Subcutaneous abdominal adipose tissue (tissue), 5 donors: ENCODE data around the gene MTMR10.

ENCODE experiments used
- H3K27ac ChIP-seq: one replicate; pipeline ENCODE4 v1.7.0; 2013; ENCODE audit warnings: low read depth, mild to moderate bottlenecking, inconsistent platforms, low read length, moderate library complexity
- H3K27me3 ChIP-seq, 5 donors: one replicate each; pipeline ENCODE4 v1.7.0; 2013; ENCODE audit warnings: low read length in 5 of 5, inconsistent platforms in 1 of 5; ENCODE audit not compliant: control insufficient read depth in 5 of 5, insufficient read depth in 4 of 5
- H3K36me3 ChIP-seq, 5 donors: one replicate each; pipeline ENCODE4 v1.7.0; 2013; ENCODE audit warnings: low read length in 5 of 5; ENCODE audit not compliant: control insufficient read depth in 5 of 5, insufficient read depth in 5 of 5
- H3K4me1 ChIP-seq, 5 donors: one replicate each; pipeline ENCODE4 v1.7.0; 2013; ENCODE audit warnings: low read length in 5 of 5, mild to moderate bottlenecking in 3 of 5, moderate library complexity in 1 of 5; ENCODE audit not compliant: control insufficient read depth in 5 of 5, insufficient read depth in 5 of 5
- H3K4me3 ChIP-seq, 5 donors: one replicate each; pipeline ENCODE4 v1.7.0; 2013; ENCODE audit warnings: low read length in 5 of 5, low read depth in 1 of 5
- H3K9ac ChIP-seq, 5 donors: one replicate each; pipeline ENCODE4 v1.7.0; 2013; ENCODE audit warnings: low read length in 5 of 5, mild to moderate bottlenecking in 4 of 5, moderate library complexity in 3 of 5
- H3K9me3 ChIP-seq, 5 donors: one replicate each; pipeline ENCODE4 v1.7.0; 2013; ENCODE audit warnings: low read length in 5 of 5; ENCODE audit not compliant: control insufficient read depth in 5 of 5
- donor health status: healthy.
- donor health status: healthy.
- donor health status: healthy.
- donor health status: healthy.
- donor health status: healthy.

The MTMR10 gene

DNA sequence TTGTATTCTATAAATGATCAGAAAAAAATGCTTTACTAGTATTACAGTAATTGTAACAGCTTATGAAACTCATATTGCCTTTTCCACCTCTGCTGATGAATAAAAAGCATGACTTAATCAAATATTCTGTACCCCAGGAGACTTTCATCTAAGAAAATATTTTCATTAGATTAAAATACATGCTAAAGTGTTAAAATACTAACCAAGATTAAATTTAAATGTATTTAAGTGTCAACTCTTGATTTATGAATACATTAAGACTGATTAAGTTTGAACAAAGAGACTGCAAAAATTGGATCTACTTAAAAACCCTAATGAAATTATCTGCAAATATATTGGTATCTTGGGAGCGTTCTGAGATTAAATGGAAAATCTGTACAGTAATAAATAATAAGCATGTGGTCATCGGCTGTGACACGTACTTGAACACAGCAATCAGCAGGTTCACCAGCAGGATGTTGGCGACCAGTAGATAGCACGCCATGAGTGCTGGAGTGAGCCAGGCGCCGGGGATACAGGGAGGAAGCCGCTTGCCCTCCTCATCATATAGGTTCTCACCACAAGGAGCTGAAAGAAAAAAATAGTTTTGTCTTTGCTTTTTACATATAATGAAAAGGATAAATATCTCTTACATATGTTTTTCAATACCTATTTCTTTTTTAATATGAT is 36.6 kb upstream of the MTMR10 start:
- Histone ChIP-seq H3K4me3 (no peak overlapping the region), H3K9me3 (no peaks in the 10 kb centered on the region), H3K27ac (no peak overlapping the region)

GRCh38 chr15:31025996-31026395 is 34.6 kb upstream of the MTMR10 start:
- H3K27ac ChIP-seq: no peak overlapping the region
- H3K36me3 ChIP-seq: no peaks in the 10 kb centered on the region
- no peaks in the 10 kb centered on the region for H3K27me3 ChIP-seq
- H3K4me3 ChIP-seq: no peak overlapping the region
- no peak overlapping the region for H3K9ac ChIP-seq
- H3K4me1 ChIP-seq: peaks cover 0 to 22% (median 4%) of the 10 kb centered on the region in 5 donors
- no peaks in the 10 kb centered on the region for H3K9me3 ChIP-seq

More for the DNA sequence above, 36.6 kb upstream of the MTMR10 start:
- Histone ChIP-seq H3K9ac (no peak overlapping the region), H3K36me3 (no peaks in the 10 kb centered on the region), H3K27me3 (no peaks in the 10 kb centered on the region), H3K4me1 (peaks cover 2 to 37% (median 10%) of the 10 kb centered on the region in 5 donors)

DNA sequence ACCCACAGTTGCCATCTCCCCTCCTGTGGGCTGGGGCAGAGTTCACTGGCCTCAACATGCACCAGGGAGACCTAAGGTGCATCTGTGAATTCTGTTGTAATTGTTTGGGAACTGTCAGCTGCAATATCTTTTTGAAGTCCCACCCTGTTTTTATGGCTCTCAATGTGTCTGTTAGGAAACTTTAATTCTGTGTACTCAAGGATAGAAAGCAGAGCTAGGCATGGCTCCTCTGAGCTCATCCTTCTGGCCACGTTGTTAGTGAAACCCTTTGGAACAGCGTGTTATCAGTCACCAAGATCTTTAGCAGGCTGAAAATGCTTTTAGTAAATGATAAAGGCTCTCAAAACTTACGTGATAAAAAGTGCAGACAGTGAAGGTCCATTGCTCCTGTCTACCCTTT is 33.6 kb upstream of the MTMR10 start:
- no peaks in the 10 kb centered on the region for H3K9me3 ChIP-seq
- H3K27me3 ChIP-seq: no peaks in the 10 kb centered on the region
- no peaks in the 10 kb centered on the region for H3K36me3 ChIP-seq
- H3K4me1 ChIP-seq: peaks cover 0 to 22% (median 4%) of the 10 kb centered on the region in 5 donors
- H3K27ac ChIP-seq: no peak overlapping the region
- no peak overlapping the region for H3K4me3 ChIP-seq
- no peak overlapping the region for H3K9ac ChIP-seq

- Histone ChIP-seq H3K27ac (no peak overlapping the region), H3K27me3 (no peaks in the 10 kb centered on the region), H3K36me3 (no peaks in the 10 kb centered on the region), H3K9ac (no peak overlapping the region), H3K4me1 (peaks cover 0 to 22% (median 4%) of the 10 kb centered on the region in 5 donors), H3K9me3 (no peaks in the 10 kb centered on the region), H3K4me3 (no peak overlapping the region)
Measured at GRCh38 chr15:31024330-31024729, 32.9 kb upstream of the MTMR10 start.

GRCh38 chr15:31023841-31024240 is 32.4 kb upstream of the MTMR10 start:
- H3K27me3 ChIP-seq: no peaks in the 10 kb centered on the region
- no peaks in the 10 kb centered on the region for H3K9me3 ChIP-seq
- no peaks in the 10 kb centered on the region for H3K36me3 ChIP-seq
- H3K9ac ChIP-seq: no peak overlapping the region
- H3K4me1 ChIP-seq: peaks cover 0 to 22% (median 4%) of the 10 kb centered on the region in 5 donors
- no peak overlapping the region for H3K4me3 ChIP-seq
- H3K27ac ChIP-seq: no peak overlapping the region

GRCh38 chr15:31021067-31021665 is 29.7 kb upstream of the MTMR10 start:
- H3K4me3 ChIP-seq: no peak overlapping the region
- H3K9ac ChIP-seq: no peak overlapping the region

GRCh38 chr15:31020542-31020941 is 29.1 kb upstream of the MTMR10 start:
- Histone ChIP-seq H3K27me3 (no peaks in the 10 kb centered on the region), H3K9me3 (no peaks in the 10 kb centered on the region), H3K9ac (no peak overlapping the region), H3K4me3 (no peak overlapping the region), H3K4me1 (peaks cover 0 to 22% (median 4%) of the 10 kb centered on the region in 5 donors), H3K36me3 (no peaks in the 10 kb centered on the region), H3K27ac (no peak overlapping the region)

More at GRCh38 chr15:31021067-31021665, 29.7 kb upstream of the MTMR10 start:
- no peaks in the 10 kb centered on the region for H3K27me3 ChIP-seq
- no peaks in the 10 kb centered on the region for H3K36me3 ChIP-seq
- no peak overlapping the region for H3K27ac ChIP-seq
- peaks cover 0 to 22% (median 4%) of the 10 kb centered on the region in 5 donors for H3K4me1 ChIP-seq
- H3K9me3 ChIP-seq: no peaks in the 10 kb centered on the region

DNA sequence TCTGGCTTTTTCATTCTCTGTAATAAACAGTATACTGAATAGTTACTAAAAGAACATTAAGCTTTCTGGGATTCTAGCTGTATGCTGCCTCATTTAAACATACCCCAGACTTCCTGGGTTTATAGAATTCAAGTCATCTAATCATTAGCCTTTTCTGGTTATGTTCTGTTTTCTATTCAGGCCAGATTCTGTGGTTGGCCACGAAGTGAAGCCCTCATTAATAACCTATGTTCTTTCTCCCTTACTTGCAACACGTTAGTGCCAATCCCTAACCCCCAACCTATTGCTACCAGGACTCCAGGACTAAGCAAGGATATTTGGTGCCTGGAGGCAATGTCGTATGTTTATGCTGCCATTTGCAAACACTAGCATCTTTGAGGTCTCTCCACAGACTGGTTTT is 28.6 kb upstream of the MTMR10 start:
- Histone ChIP-seq H3K9ac (no peak overlapping the region), H3K4me3 (no peak overlapping the region), H3K4me1 (peaks cover 0 to 20% (median 4%) of the 10 kb centered on the region in 5 donors), H3K27me3 (no peaks in the 10 kb centered on the region), H3K36me3 (no peaks in the 10 kb centered on the region), H3K9me3 (no peaks in the 10 kb centered on the region), H3K27ac (no peak overlapping the region)

DNA sequence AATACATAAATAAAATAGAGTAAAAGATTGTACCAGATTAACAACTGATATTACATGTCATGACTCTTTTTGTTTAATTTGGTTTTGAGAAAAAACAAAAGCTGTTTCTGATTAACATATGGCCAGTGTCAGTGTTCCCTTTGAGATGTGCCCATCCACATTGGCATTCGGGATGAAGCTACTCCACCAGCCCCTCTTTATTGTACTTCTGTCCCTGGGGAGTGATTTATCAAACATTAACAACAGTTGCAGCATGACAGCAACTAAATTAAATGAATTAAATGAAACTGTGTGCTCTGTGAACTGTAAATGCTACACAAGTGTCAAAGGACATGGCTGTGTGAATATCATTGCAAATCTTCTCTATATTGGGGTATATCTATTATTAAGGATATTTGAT is 25.9 kb upstream of the MTMR10 start:
- Histone ChIP-seq H3K27ac (no peak overlapping the region), H3K36me3 (no peaks in the 10 kb centered on the region), H3K9me3 (peaks cover 0 to 10% (median 7%) of the 10 kb centered on the region in 5 donors), H3K4me3 (no peak overlapping the region), H3K27me3 (no peaks in the 10 kb centered on the region), H3K4me1 (no peaks in the 10 kb centered on the region), H3K9ac (no peak overlapping the region)

DNA sequence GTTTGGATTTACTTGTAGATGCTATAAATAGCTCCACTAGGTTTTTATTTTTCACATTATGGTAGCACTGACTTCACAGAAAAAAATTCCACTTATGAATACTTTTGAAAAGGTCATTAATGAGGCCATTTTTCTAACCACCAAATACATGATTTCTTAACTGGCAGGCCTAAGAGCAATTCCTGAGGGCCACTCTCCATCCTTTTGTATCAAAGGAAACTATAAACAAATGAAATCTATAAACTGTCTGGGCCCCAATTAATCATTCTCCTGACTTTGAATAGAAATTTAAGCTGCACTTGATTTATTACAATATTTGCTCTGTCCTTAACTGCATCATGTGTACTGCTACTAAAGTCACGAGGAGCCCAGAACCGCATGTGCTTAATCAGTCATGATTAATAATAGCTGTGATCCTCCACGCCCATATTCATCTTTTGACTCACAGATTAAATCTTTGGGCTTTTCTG is 25.1 kb upstream of the MTMR10 start:
- Histone ChIP-seq H3K9ac (no peak overlapping the region), H3K27ac (no peak overlapping the region), H3K4me1 (no peaks in the 10 kb centered on the region), H3K27me3 (no peaks in the 10 kb centered on the region), H3K4me3 (no peak overlapping the region), H3K36me3 (no peaks in the 10 kb centered on the region), H3K9me3 (peaks cover 0 to 13% (median 10%) of the 10 kb centered on the region in 5 donors)
